ENCODE data around the gene KRTAP5-3.

Gene KRTAP5-3

GRCh38 chr11:1572197-1573076, 35.8 kb downstream of the KRTAP5-3 start, which contains the start of gene DUSP8:
Gene DUSP8 (minus strand): TSS chr11:1572271. CDS start chr11:1565826, 6,445 bp downstream.
- peak; percentile 88 for TF ChIP-seq ZBTB7A (IDR thresholded peaks at IDR 0.05; ENCODE audit: low read depth)
- 0 out of 2 replicates have a peak, but pooled peaks have one; percentile 29 for TF ChIP-seq TCF12 (IDR thresholded peaks at IDR 0.05; ENCODE audit: low read depth)
- no peak for TF ChIP-seq CEBPB (IDR thresholded peaks at IDR 0.05)
- peak; percentile 75 for TF ChIP-seq CREB1 (IDR thresholded peaks at IDR 0.05; ENCODE audit: low read depth)
- peak; percentile 38; the same call in 1 of the 2 replicates for TF ChIP-seq USF1 (IDR thresholded peaks at IDR 0.05)
- no peak for TF ChIP-seq EGR1 (IDR thresholded peaks at IDR 0.05)

DNA sequence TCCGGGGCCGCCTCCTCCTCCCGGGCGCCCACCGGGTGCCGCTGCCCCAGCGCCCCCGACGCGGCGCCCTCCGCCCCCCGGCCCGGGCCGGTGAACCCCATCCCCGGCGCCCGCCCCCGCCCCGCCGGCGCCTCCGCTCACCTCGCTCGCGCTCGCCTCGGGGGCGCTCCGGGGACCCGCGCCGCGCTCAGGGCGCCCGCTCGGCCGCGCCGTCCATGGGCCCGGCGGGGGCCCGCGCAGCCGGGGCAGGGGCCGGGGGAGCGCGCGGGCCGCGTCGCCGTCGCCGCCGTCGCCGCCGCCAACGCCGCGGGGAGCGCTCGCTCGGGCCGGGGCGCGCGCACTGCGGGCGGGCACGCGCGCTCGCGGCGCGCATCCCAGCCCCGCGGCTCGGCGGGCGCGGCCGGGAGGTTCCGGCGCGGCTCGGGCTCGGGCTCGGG, 36.5 kb downstream of the KRTAP5-3 start:
- TF ChIP-seq CREB1 (IDR thresholded peaks at IDR 0.05; ENCODE audit: low read depth) (no peak), NFIC (IDR thresholded peaks at IDR 0.05) (no peak), ZBTB7A (IDR thresholded peaks at IDR 0.05; ENCODE audit: low read depth) (no peak; the same call in 1 of the 2 replicates), TEAD4 (IDR thresholded peaks at IDR 0.05) (no peak), YY1 (IDR thresholded peaks at IDR 0.05; ENCODE audit: low read depth) (no peak), TAF1 (IDR thresholded peaks at IDR 0.05; ENCODE audit: low read depth) (no peak), CEBPB (IDR thresholded peaks at IDR 0.05) (no peak), TCF12 (IDR thresholded peaks at IDR 0.05; ENCODE audit: low read depth) (no peak), FOXM1 (IDR thresholded peaks at IDR 0.05; ENCODE audit: borderline replicate concordance, low read depth) (no peak), EP300 (IDR thresholded peaks at IDR 0.05; ENCODE audit: borderline replicate concordance) (no peak), USF1 (IDR thresholded peaks at IDR 0.05) (no peak), EGR1 (IDR thresholded peaks at IDR 0.05) (no peak), RAD21 (IDR thresholded peaks at IDR 0.05; ENCODE audit: low read depth) (no peak)
- TF ChIP-seq, protein P1, sequence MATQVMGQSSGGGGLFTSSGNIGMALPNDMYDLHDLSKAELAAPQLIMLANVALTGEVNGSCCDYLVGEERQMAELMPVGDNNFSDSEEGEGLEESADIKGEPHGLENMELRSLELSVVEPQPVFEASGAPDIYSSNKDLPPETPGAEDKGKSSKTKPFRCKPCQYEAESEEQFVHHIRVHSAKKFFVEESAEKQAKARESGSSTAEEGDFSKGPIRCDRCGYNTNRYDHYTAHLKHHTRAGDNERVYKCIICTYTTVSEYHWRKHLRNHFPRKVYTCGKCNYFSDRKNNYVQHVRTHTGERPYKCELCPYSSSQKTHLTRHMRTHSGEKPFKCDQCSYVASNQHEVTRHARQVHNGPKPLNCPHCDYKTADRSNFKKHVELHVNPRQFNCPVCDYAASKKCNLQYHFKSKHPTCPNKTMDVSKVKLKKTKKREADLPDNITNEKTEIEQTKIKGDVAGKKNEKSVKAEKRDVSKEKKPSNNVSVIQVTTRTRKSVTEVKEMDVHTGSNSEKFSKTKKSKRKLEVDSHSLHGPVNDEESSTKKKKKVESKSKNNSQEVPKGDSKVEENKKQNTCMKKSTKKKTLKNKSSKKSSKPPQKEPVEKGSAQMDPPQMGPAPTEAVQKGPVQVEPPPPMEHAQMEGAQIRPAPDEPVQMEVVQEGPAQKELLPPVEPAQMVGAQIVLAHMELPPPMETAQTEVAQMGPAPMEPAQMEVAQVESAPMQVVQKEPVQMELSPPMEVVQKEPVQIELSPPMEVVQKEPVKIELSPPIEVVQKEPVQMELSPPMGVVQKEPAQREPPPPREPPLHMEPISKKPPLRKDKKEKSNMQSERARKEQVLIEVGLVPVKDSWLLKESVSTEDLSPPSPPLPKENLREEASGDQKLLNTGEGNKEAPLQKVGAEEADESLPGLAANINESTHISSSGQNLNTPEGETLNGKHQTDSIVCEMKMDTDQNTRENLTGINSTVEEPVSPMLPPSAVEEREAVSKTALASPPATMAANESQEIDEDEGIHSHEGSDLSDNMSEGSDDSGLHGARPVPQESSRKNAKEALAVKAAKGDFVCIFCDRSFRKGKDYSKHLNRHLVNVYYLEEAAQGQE (IDR thresholded peaks at IDR 0.05; ENCODE audit: low read depth) = no peak
- TF ChIP-seq, protein P2, sequence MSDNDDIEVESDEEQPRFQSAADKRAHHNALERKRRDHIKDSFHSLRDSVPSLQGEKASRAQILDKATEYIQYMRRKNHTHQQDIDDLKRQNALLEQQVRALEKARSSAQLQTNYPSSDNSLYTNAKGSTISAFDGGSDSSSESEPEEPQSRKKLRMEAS (IDR thresholded peaks at IDR 0.05) = no peak

DNA sequence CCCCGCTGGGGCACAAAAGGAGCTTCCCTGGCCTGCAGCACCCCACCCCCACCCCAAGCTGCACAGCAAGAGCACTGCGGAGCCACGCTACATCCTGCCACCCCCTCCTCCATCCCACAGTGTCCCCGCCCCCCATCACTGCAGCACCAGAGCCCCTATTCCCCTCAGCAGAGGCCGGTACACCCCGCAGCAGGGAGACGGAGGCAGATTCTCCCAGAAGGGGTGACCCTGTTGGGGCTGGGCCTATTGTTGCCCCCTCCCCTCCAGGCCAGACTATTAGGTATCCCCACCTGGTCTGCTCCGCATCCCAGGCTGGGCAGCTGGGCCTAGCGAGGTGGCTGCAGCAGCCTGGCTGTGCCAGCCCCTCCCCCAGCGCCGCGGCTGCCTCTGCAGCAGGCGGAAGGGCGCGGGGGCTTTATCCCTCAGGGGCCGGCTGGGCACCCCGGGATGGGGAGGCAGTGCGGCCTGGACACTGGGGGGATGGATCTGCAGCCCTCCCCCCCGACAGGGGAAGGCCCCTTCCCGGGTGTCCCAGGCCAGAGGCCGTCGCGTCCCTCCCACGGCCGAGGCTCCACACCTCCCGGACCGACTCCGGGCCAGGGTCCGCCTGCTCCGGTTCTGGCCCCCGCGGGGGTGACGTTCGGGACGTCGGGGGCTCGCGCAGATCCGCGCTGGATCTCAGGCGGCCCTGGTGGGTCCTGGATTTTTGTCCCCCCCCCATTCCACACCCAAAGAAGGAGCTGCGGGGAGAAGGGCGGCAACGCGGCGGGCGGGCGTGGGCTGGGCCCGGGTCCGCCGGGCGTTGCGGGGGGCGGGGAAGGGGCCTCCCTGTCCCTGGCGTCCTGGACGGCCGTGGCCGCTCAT, 37.1 kb downstream of the KRTAP5-3 start:
- TF ChIP-seq, protein P1 (IDR thresholded peaks at IDR 0.05; ENCODE audit: low read depth) = no peak
- TF ChIP-seq ZBTB7A (IDR thresholded peaks at IDR 0.05; ENCODE audit: low read depth) = peak; percentile 42; the same call in 1 of the 2 replicates

DNA sequence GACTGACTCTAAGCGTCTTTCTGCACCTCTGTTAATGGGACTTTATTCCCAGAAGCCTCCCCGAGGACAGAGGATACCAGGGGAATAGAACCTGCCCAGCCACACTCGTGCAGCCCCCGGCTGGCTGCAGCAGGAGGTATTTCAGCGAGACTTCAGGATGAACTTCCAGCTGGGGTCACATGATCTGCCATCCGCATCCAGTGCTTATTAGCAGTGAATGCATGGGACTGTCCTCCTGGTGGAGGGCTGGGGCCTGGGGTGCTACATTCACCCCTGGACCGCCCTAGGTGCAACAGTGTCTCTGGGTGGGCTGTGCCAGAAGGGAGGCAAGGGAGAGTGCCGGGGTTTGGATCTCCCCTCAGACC, 37.8 kb downstream of the KRTAP5-3 start:
- TF ChIP-seq USF1 (IDR thresholded peaks at IDR 0.05) = peak; percentile 70
- no peak for TF ChIP-seq YY1 (IDR thresholded peaks at IDR 0.05; ENCODE audit: low read depth)

- no peak for TF ChIP-seq EP300 (IDR thresholded peaks at IDR 0.05; ENCODE audit: borderline replicate concordance)
- TF ChIP-seq CREB1 (IDR thresholded peaks at IDR 0.05; ENCODE audit: low read depth) = no peak
- no peak for TF ChIP-seq CEBPB (IDR thresholded peaks at IDR 0.05)
- TF ChIP-seq TAF1 (IDR thresholded peaks at IDR 0.05; ENCODE audit: low read depth) = no peak
- TF ChIP-seq TEAD4 (IDR thresholded peaks at IDR 0.05) = no peak
- TF ChIP-seq, protein P1 (IDR thresholded peaks at IDR 0.05; ENCODE audit: low read depth) = no peak
- no peak for TF ChIP-seq FOXM1 (IDR thresholded peaks at IDR 0.05; ENCODE audit: borderline replicate concordance, low read depth)
- TF ChIP-seq NFIC (IDR thresholded peaks at IDR 0.05) = no peak
- no peak for TF ChIP-seq USF1 (IDR thresholded peaks at IDR 0.05)
- TF ChIP-seq ZBTB7A (IDR thresholded peaks at IDR 0.05; ENCODE audit: low read depth) = no peak
- no peak for TF ChIP-seq RAD21 (IDR thresholded peaks at IDR 0.05; ENCODE audit: low read depth)
- no peak for TF ChIP-seq EGR1 (IDR thresholded peaks at IDR 0.05)
- TF ChIP-seq YY1 (IDR thresholded peaks at IDR 0.05; ENCODE audit: low read depth) = no peak
- no peak for TF ChIP-seq TCF12 (IDR thresholded peaks at IDR 0.05; ENCODE audit: low read depth)
- TF ChIP-seq, protein P2 (IDR thresholded peaks at IDR 0.05) = no peak
Observed at GRCh38 chr11:1570001-1570453, 38.2 kb downstream of the KRTAP5-3 start.
